ENCODE measurements around the gene RFC4. TPM values are rescaled to one million over a fixed set of nuclear protein-coding genes. Genes with fewer than 3 reads are reported as not detected.

RFC4 gene
- total RNA-seq (ENCODE audit: low replicate concordance): 8.2 and 17.0 TPM in 2 replicates

GRCh38 chr3:186806089-186807055, at the start of gene RFC4:
Gene RFC4, minus strand, starts transcription at chr3:186806482. Its CDS starts 1,769 bp downstream, at chr3:186804713.

GRCh38 chr3:186842426-186843038, 36.2 kb upstream of the RFC4 start, which contains the start of gene ADIPOQ:
Gene ADIPOQ, plus strand, starts transcription at chr3:186842710. Its CDS starts 10,349 bp downstream, at chr3:186853059.

GRCh38 chr3:186783058-186783730, 23.1 kb downstream of the RFC4 start, which contains the start of gene EIF4A2:
Gene EIF4A2, plus strand, starts transcription at chr3:186783577. Its CDS starts 34 bp downstream, at chr3:186783611.

Other genes with a start within 250 kb of the RFC4 start
- gene TBCCD1, start 239.1 kb downstream of the RFC4 start, total RNA-seq (ENCODE audit: low replicate concordance): 13.7 TPM in 2 replicates
- gene DNAJB11, start 235.8 kb downstream of the RFC4 start, total RNA-seq (ENCODE audit: low replicate concordance): 26.6 and 63.9 TPM in 2 replicates
- not detected in 2 replicates for gene AHSG, start 193.4 kb downstream of the RFC4 start, total RNA-seq (ENCODE audit: low replicate concordance)
- not detected in 2 replicates for gene FETUB, start 166.1 kb downstream of the RFC4 start, total RNA-seq (ENCODE audit: low replicate concordance)
- gene HRG, start 140.5 kb downstream of the RFC4 start, total RNA-seq (ENCODE audit: low replicate concordance): not detected in 2 replicates
- gene KNG1, start 89.1 kb downstream of the RFC4 start, total RNA-seq (ENCODE audit: low replicate concordance): not detected in 2 replicates
- gene EIF4A2, start 22.9 kb downstream of the RFC4 start, total RNA-seq (ENCODE audit: low replicate concordance): 585 and 1,188 TPM in 2 replicates
- gene ADIPOQ, start 36.2 kb upstream of the RFC4 start, total RNA-seq (ENCODE audit: low replicate concordance): not detected in 2 replicates
- gene ST6GAL1, start 124.0 kb upstream of the RFC4 start, total RNA-seq (ENCODE audit: low replicate concordance): 6.0 and 15.2 TPM in 2 replicates

Measured in smooth muscle cell of the coronary artery (primary cell).